OCI-LY1 (cell line): ENCODE results near the gene LTBP2.

ENCODE experiments used
- H2AFZ ChIP-seq: fragments of 200-600 bp; sonication (generic), shearing (Covaris generic); 2 replicates; pipeline ENCODE4 v1.6.0; 2014; ENCODE audit warnings: antibody characterized with exemption, mild to moderate bottlenecking, low read length
- H3F3A ChIP-seq: fragments of 200-600 bp; sonication (generic), shearing (Covaris generic); 2 replicates; pipeline ENCODE4 v1.6.0; 2014; ENCODE audit warnings: mild to moderate bottlenecking, antibody characterized with exemption, low read length, moderate library complexity; ENCODE audit not compliant: insufficient read depth
- H3K27ac ChIP-seq: fragments of 200-600 bp; sonication (generic); 2 replicates; pipeline ENCODE4 v1.5.1; 2014; ENCODE audit warnings: low read length, mixed run types, mild to moderate bottlenecking, low read depth; ENCODE audit not compliant: poor library complexity, severe bottlenecking
- H3K27me3 ChIP-seq: fragments of 200-600 bp; sonication (generic); 2 replicates; pipeline ENCODE4 v1.6.0; 2014; ENCODE audit warnings: antibody characterized with exemption, mild to moderate bottlenecking, low read length, moderate library complexity; ENCODE audit not compliant: insufficient read depth
- H3K36me3 ChIP-seq: fragments of 200-600 bp; sonication (generic); 2 replicates; pipeline ENCODE4 v1.6.1; 2014; ENCODE audit warnings: mild to moderate bottlenecking, antibody characterized with exemption, low read length, moderate library complexity, mixed read lengths; ENCODE audit not compliant: insufficient read depth
- H3K4me1 ChIP-seq: fragments of 200-600 bp; sonication (generic); 2 replicates; pipeline ENCODE4 v1.5.1; 2014; ENCODE audit warnings: mild to moderate bottlenecking, low read length, moderate library complexity; ENCODE audit not compliant: insufficient read depth, severe bottlenecking
- H3K4me2 ChIP-seq: fragments of 200-600 bp; sonication (generic), shearing (Covaris generic); 2 replicates; pipeline ENCODE4 v1.6.1; 2014; ENCODE audit warnings: low read length
- H3K4me3 ChIP-seq: fragments of 200-600 bp; sonication (generic); 2 replicates; pipeline ENCODE4 v1.5.1; 2014; ENCODE audit warnings: low read length, low read depth, mild to moderate bottlenecking, mixed read lengths; ENCODE audit not compliant: poor library complexity, severe bottlenecking
- H3K79me2 ChIP-seq: fragments of 200-600 bp; shearing (Covaris generic); 2 replicates; pipeline ENCODE4 v1.6.1; 2016; ENCODE audit warnings: mixed run types, low read length, mixed read lengths; ENCODE audit not compliant: insufficient read depth
- H3K9ac ChIP-seq: fragments of 200-600 bp; sonication (generic), shearing (Covaris generic); 2 replicates; pipeline ENCODE4 v1.6.1; 2014; ENCODE audit warnings: mild to moderate bottlenecking, low read length, mixed read lengths
- H3K9me2 ChIP-seq: fragments of 200-600 bp; sonication (generic), shearing (Covaris generic); 2 replicates; pipeline ENCODE4 v1.6.1; 2014; ENCODE audit warnings: low read depth, mild to moderate bottlenecking, low read length, mixed read lengths
- H3K9me3 ChIP-seq: fragments of 200-600 bp; shearing (Covaris generic); 2 replicates; pipeline ENCODE4 v1.6.1; 2014; ENCODE audit warnings: low read length, mixed read lengths
- H4K20me1 ChIP-seq: fragments of 200-600 bp; sonication (generic), shearing (Covaris generic); 2 replicates; pipeline ENCODE4 v1.6.0; 2016; ENCODE audit warnings: mild to moderate bottlenecking, low read length; ENCODE audit not compliant: insufficient read depth
- EZH2 ChIP-seq: fragments of 200-600 bp; sonication (generic), shearing (Covaris generic); IDR thresholded peaks from 2 replicates; pipeline ENCODE4 v1.8.0; 2017; ENCODE audit warnings: borderline replicate concordance, mixed run types, mild to moderate bottlenecking, antibody characterized with exemption, low read length, moderate library complexity, mixed read lengths
- TF ChIP-seq, protein P1 (sequence below): fragments of 200-600 bp; sonication (generic), shearing (Covaris generic); IDR thresholded peaks from 2 replicates; pipeline ENCODE4 v1.5.1; 2017; ENCODE audit warnings: mild to moderate bottlenecking, antibody characterized with exemption, low read length, moderate library complexity, mixed read lengths

Gene LTBP2

DNA sequence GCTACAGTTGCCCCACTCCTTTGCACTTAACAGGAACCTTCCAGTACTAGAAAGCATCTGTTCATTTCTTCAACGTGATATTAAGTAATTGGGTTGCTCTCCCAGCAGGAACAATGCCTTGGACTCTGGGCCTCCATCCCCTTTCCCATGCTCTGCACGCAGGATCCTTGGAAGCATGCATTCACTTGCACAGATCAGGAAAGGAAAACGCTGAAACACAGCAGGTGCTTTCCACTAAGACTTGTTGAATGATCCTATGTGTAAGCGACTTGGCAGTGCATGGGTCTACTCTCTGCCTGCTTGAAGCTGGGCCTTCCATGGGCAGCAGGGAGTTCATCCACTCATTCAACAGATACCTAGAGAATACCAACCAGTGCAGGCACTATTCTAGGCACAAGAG lies 2.3 kb downstream of the LTBP2 start:
- Histone ChIP-seq H3K9ac (no peak overlapping the region), H3K79me2 (no peaks in the 10 kb centered on the region), H3K4me2 (no peak overlapping the region), H4K20me1 (no peaks in the 10 kb centered on the region), H3K4me1 (peaks cover 9% of the 10 kb centered on the region), H3K4me3 (no peak overlapping the region), H3K36me3 (no peaks in the 10 kb centered on the region), H3K9me2 (no peaks in the 10 kb centered on the region), H2AFZ (no peak overlapping the region), H3K27ac (no peak overlapping the region), H3K27me3 (no peaks in the 10 kb centered on the region), H3K9me3 (no peaks in the 10 kb centered on the region), H3F3A (no peaks in the 10 kb centered on the region)
- no peak for TF ChIP-seq EZH2
- TF ChIP-seq, protein P1, sequence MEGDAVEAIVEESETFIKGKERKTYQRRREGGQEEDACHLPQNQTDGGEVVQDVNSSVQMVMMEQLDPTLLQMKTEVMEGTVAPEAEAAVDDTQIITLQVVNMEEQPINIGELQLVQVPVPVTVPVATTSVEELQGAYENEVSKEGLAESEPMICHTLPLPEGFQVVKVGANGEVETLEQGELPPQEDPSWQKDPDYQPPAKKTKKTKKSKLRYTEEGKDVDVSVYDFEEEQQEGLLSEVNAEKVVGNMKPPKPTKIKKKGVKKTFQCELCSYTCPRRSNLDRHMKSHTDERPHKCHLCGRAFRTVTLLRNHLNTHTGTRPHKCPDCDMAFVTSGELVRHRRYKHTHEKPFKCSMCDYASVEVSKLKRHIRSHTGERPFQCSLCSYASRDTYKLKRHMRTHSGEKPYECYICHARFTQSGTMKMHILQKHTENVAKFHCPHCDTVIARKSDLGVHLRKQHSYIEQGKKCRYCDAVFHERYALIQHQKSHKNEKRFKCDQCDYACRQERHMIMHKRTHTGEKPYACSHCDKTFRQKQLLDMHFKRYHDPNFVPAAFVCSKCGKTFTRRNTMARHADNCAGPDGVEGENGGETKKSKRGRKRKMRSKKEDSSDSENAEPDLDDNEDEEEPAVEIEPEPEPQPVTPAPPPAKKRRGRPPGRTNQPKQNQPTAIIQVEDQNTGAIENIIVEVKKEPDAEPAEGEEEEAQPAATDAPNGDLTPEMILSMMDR, result no peak

DNA sequence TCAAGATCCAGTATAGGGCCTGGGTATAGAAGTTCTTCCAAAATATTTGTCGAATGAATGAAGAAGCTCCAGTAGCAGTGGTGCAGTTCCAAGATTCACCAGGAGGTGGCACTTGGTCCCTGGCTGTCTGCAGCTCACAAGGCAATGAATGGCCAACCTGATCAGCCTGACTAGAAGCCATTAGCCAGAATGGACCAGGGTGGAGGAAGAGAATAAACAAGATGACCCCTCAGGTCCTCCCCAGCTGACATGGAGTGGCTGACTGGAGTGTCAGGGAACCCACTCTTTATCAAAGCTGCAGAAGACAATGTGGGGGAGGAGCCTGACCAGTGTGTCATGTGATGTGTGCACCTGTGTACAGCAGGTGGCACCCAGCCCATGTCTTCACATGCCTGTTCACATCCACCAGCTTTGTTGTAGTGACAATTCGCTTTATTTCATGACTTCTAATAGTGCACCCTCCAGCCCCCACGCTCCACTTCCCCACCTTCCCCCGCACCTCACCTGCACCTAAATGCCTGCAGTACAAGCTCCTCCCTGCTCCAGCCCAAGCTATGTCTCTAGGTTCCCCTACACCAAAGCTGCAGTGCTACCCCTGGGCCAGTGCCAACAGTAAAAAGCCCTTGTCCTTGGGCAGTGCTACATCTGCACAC lies 3.0 kb downstream of the LTBP2 start:
- Histone ChIP-seq H3K27ac (no peak overlapping the region), H3K36me3 (no peaks in the 10 kb centered on the region), H3K9ac (no peak overlapping the region), H3K27me3 (no peaks in the 10 kb centered on the region), H3K9me2 (no peaks in the 10 kb centered on the region), H3K4me1 (peaks cover 9% of the 10 kb centered on the region), H3K4me2 (no peak overlapping the region; the same call in 1 of the 2 replicates), H3K4me3 (no peak overlapping the region), H3K79me2 (no peaks in the 10 kb centered on the region), H4K20me1 (no peaks in the 10 kb centered on the region), H3K9me3 (no peaks in the 10 kb centered on the region), H3F3A (no peaks in the 10 kb centered on the region), H2AFZ (no peak overlapping the region)
- no peak for TF ChIP-seq EZH2
- TF ChIP-seq, protein P1, result peak; percentile 99

DNA sequence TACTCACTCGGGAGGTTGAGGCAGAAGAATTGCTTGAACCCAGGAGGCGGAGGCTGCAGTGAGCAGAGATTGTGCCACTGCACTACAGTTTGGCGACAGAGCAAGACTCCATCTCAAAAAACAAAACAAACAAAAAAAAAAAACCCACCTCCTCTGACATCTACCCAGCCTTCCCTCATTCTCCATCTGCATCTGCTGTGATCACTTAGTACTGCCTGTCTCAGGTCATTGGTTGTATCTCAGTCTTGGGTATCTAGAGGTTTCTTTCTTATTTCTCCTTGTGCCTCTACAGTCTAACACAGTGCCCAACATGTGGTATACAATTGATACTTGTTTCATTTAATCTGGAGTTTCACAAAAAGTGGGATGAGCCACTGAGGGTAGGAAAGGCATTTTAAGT lies 5.3 kb downstream of the LTBP2 start:
- no peaks in the 10 kb centered on the region for H3K9me3 ChIP-seq
- no peak overlapping the region for H3K9ac ChIP-seq
- no peaks in the 10 kb centered on the region for H3K9me2 ChIP-seq
- no peaks in the 10 kb centered on the region for H3K36me3 ChIP-seq
- no peaks in the 10 kb centered on the region for H4K20me1 ChIP-seq
- H3K27me3 ChIP-seq, result peaks cover 5% of the 10 kb centered on the region; the same call in 1 of the 2 replicates
- no peak overlapping the region for H3K4me2 ChIP-seq
- TF ChIP-seq, protein P1, result no peak
- TF ChIP-seq EZH2, result no peak
- no peaks in the 10 kb centered on the region for H3K79me2 ChIP-seq
- no peak overlapping the region for H2AFZ ChIP-seq
- peaks cover 5% of the 10 kb centered on the region for H3K4me1 ChIP-seq
- no peak overlapping the region for H3K4me3 ChIP-seq
- H3K27ac ChIP-seq, result no peak overlapping the region
- no peaks in the 10 kb centered on the region for H3F3A ChIP-seq
